Endothelial cell of umbilical vein (primary cell): ENCODE data around the gene KCNMA1. TPM values are rescaled to one million over a fixed set of nuclear protein-coding genes. Genes with fewer than 3 reads are reported as not detected.

ENCODE experiments used
- BruUV-seq: library from RNA; stranded (reverse); fragments of 400-500 nt; replicated peaks from 2 replicates; lab custom pipeline; 2021; lab: Mats Ljungman, UMichigan
- CTCF ChIA-PET: fragments of 300-600, 350-600 bp; sonication (Branson Sonifier 250); formaldehyde crosslinking; loops from one replicate; lab custom pipeline; 2021; ENCODE audit warnings: antibody characterized with exemption, inconsistent platforms; lab: Charles Lee
- POLR2A ChIA-PET: fragments of 300-600, 350-600 bp; sonication (Branson Sonifier 250); formaldehyde crosslinking; loops from one replicate; lab custom pipeline; 2021; ENCODE audit warnings: antibody characterized with exemption, inconsistent platforms; lab: Charles Lee
- DNase-seq: peaks from one replicate; pipeline ENCODE4 v3.0.0-alpha.2; 2011; ENCODE audit warnings: low read depth, low spot score
- FAIRE-seq: peaks from 2 replicates; lab custom pipeline; 2011; peaks lifted over from hg19 to GRCh38; lab: Jason Lieb, UNC
- H2AFZ ChIP-seq: 2 replicates; pipeline ENCODE4 v1.6.0; 2012; ENCODE audit warnings: low read depth, low read length, control low read depth, inconsistent platforms
- H3K27ac ChIP-seq: 2 replicates; pipeline ENCODE4 v1.5.1; 2011; ENCODE audit warnings: low read depth, mild to moderate bottlenecking, control low read depth, low read length, moderate library complexity; ENCODE audit not compliant: insufficient read depth
- H3K27me3 ChIP-seq, 2 experiments: 2 replicates each; pipeline versions ENCODE4 v1.6.0 to v1.6.1; 2011; ENCODE audit warnings: low read length in 2 of 2, mixed read lengths in 1 of 2; ENCODE audit not compliant: control insufficient read depth in 2 of 2, insufficient read depth in 2 of 2
- H3K36me3 ChIP-seq, 2 experiments: 2 replicates in 1 of 2; 3 replicates in 1 of 2; pipeline ENCODE4 v1.5.1; 2011; ENCODE audit warnings: low read length in 2 of 2, mild to moderate bottlenecking in 1 of 2, moderate library complexity in 1 of 2; ENCODE audit not compliant: control insufficient read depth in 2 of 2, insufficient read depth in 2 of 2; ENCODE audit errors: extremely low read depth in 1 of 2
- H3K4me1 ChIP-seq: 3 replicates; pipeline ENCODE4 v1.5.1; 2011; ENCODE audit warnings: mild to moderate bottlenecking, low read length; ENCODE audit not compliant: control insufficient read depth, insufficient read depth; ENCODE audit errors: extremely low read depth
- H3K4me2 ChIP-seq: 2 replicates; pipeline ENCODE4 v1.6.1; 2011; ENCODE audit warnings: low read length, control low read depth, mixed read lengths; ENCODE audit not compliant: insufficient read depth
- H3K4me3 ChIP-seq, 3 experiments: fragments of 200-600 bp in 1 of 3; sonication (generic), shearing (Covaris generic) in 1 of 3; replicated peaks in 1 of 3; 2 replicates each; pipeline ENCODE4 v1.5.1; 2011 to 2016; ENCODE audit warnings: control low read depth in 3 of 3, low read length in 3 of 3, mild to moderate bottlenecking in 2 of 3, inconsistent platforms in 1 of 3, low read depth in 1 of 3, moderate library complexity in 1 of 3; ENCODE audit not compliant: insufficient read depth in 1 of 3
- H3K79me2 ChIP-seq: 2 replicates; pipeline ENCODE4 v1.6.0; 2012; ENCODE audit warnings: low read length, inconsistent platforms; ENCODE audit not compliant: control insufficient read depth, insufficient read depth
- H3K9ac ChIP-seq: replicated peaks from 2 replicates; pipeline ENCODE3; 2011; ENCODE audit warnings: low read length, control low read depth; ENCODE audit not compliant: insufficient read depth; ENCODE audit errors: extremely low read depth
- H3K9me1 ChIP-seq: replicated peaks from 3 replicates; pipeline ENCODE4 v1.6.0; 2011; ENCODE audit warnings: mild to moderate bottlenecking, low read length; ENCODE audit not compliant: control insufficient read depth, insufficient read depth; ENCODE audit errors: extremely low read depth
- H3K9me3 ChIP-seq: replicated peaks from 2 replicates; pipeline ENCODE4 v1.5.1; 2012; ENCODE audit warnings: low read length, inconsistent platforms; ENCODE audit not compliant: control insufficient read depth, insufficient read depth
- H4K20me1 ChIP-seq: replicated peaks from 2 replicates; pipeline ENCODE3; 2011; ENCODE audit warnings: mild to moderate bottlenecking, low read length; ENCODE audit not compliant: control insufficient read depth, insufficient read depth; ENCODE audit errors: extremely low read depth
- EZH2 ChIP-seq: IDR thresholded peaks from 2 replicates; pipeline ENCODE4 v1.6.1; 2012; ENCODE audit warnings: borderline replicate concordance, low read depth, mild to moderate bottlenecking, moderate library complexity, low read length, inconsistent platforms; ENCODE audit not compliant: severe bottlenecking
- FOS ChIP-seq: IDR thresholded peaks from 2 replicates; pipeline ENCODE4 v1.6.1; 2011; ENCODE audit warnings: mild to moderate bottlenecking, low read length, moderate library complexity, borderline replicate concordance; ENCODE audit not compliant: insufficient read depth
- GATA2 ChIP-seq: IDR thresholded peaks from 2 replicates; pipeline ENCODE4 v1.7.0; 2011; ENCODE audit warnings: low read depth, mild to moderate bottlenecking, moderate library complexity, mixed read lengths, low read length; ENCODE audit not compliant: insufficient read length, insufficient read depth
- JUN ChIP-seq: IDR thresholded peaks from 2 replicates; pipeline ENCODE4 v1.6.1; 2011; ENCODE audit warnings: borderline replicate concordance, low read depth; ENCODE audit not compliant: insufficient read length, insufficient read depth
- MYC ChIP-seq: IDR thresholded peaks from one replicate; pipeline ENCODE4 v1.6.1; 2011; ENCODE audit warnings: mild to moderate bottlenecking, low read depth, low read length
- POLR2A ChIP-seq: IDR thresholded peaks from 2 replicates; pipeline ENCODE4 v1.6.1; 2012; ENCODE audit warnings: low read depth, mild to moderate bottlenecking, control low read depth, low read length
- POLR2AphosphoS5 ChIP-seq: IDR thresholded peaks from 2 replicates; pipeline ENCODE4 v1.6.1; 2012; ENCODE audit warnings: low read depth, mild to moderate bottlenecking, control low read depth, low read length, moderate library complexity; ENCODE audit not compliant: insufficient read depth
- dilution Hi-C: fragments of 300-500 bp; cut with MboI; formaldehyde crosslinking; loops from one replicate; pipeline ENCODE4 v1.15.0; 2019; ENCODE audit warnings: low sequenced_read_pairs; ENCODE audit not compliant: extremely low pct_ligation_motif_present
- intact Hi-C: fragments of 100-400 bp; cut with micrococcal nuclease; formaldehyde crosslinking; loops from one replicate; pipeline ENCODE4 v1.10.0; 2022
- polyA plus RNA-seq, 4 experiments: library from polyadenylated mRNA; depleted of rRNA in 3 of 4; stranded (reverse) in 3 of 4; unstranded in 1 of 4; fragments of >200 nt; gene quantifications; 2 replicates each; pipeline versions ENCODE4 v1.2.1 to v1.2.3, GENCODE V29; 2011 to 2012; ENCODE audit warnings: missing spikeins in 1 of 4
- total RNA-seq: library from RNA; stranded (reverse); gene quantifications from 2 replicates; pipeline ENCODE4 v1.2.3, GENCODE V29; 2021
- TF ChIP-seq, protein P1 (sequence below), 2 donors: IDR thresholded peaks; 1 replicate in 1 of 2; 2 replicates in 1 of 2; pipeline ENCODE4 v1.5.1; 2011; ENCODE audit warnings: low read length in 2 of 2, mild to moderate bottlenecking in 2 of 2, moderate library complexity in 2 of 2, control low read depth in 1 of 2, inconsistent platforms in 1 of 2, low read depth in 1 of 2; ENCODE audit not compliant: insufficient read depth in 1 of 2; ENCODE audit errors: extremely low read depth in 1 of 2
- TF ChIP-seq, protein P2 (sequence below): IDR thresholded peaks from 2 replicates; pipeline ENCODE4 v1.6.1; 2011; ENCODE audit not compliant: insufficient read depth, insufficient read length

Gene KCNMA1
- total and polyA plus RNA-seq, 2 donors (not counting 3 experiments of a cell fraction or from before 2014, with no cell fraction given) = 0.10 to 0.82 TPM

DNA sequence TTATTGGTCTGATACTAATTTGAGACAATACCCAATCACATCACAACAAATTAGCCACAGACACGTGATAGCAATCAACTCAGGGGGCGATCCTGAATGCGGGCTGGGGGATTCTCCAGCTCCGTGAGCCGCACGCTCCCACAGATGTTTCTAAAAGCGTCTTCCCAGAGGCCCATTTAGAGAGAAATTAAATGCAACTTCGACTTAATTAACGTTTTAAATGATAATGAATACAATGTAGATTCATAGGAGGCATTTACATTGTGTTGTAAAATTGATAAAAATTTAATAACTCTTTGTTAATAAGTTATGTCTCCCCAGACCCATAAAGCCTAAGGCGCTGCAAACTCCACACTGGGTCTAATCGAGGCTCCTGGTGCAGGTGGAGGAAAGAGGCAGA is 642.6 kb downstream of the KCNMA1 start:
- Histone ChIP-seq H3K27ac (no peak overlapping the region), H4K20me1 (no peaks in the 10 kb centered on the region), H3K36me3 (no peaks in the 10 kb centered on the region), H3K9me1 (no peaks in the 10 kb centered on the region), H3K4me2 (no peak overlapping the region), H2AFZ (no peak overlapping the region), H3K4me3 (no peak overlapping the region), H3K4me1 (no peaks in the 10 kb centered on the region), H3K9ac (no peak overlapping the region), H3K27me3 (no peaks in the 10 kb centered on the region), H3K79me2 (no peaks in the 10 kb centered on the region), H3K9me3 (no peaks in the 10 kb centered on the region)
- intact Hi-C loops (no loop called here), dilution Hi-C loops (no loop called here)
- no peak for FAIRE-seq
- POLR2A ChIA-PET = no interaction called here
- no TSS peak for BruUV-seq
- TF ChIP-seq, protein P1, sequence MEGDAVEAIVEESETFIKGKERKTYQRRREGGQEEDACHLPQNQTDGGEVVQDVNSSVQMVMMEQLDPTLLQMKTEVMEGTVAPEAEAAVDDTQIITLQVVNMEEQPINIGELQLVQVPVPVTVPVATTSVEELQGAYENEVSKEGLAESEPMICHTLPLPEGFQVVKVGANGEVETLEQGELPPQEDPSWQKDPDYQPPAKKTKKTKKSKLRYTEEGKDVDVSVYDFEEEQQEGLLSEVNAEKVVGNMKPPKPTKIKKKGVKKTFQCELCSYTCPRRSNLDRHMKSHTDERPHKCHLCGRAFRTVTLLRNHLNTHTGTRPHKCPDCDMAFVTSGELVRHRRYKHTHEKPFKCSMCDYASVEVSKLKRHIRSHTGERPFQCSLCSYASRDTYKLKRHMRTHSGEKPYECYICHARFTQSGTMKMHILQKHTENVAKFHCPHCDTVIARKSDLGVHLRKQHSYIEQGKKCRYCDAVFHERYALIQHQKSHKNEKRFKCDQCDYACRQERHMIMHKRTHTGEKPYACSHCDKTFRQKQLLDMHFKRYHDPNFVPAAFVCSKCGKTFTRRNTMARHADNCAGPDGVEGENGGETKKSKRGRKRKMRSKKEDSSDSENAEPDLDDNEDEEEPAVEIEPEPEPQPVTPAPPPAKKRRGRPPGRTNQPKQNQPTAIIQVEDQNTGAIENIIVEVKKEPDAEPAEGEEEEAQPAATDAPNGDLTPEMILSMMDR (IDR thresholded peaks at IDR 0.05; ENCODE audit: extremely low read depth in 1 of 2, insufficient read depth in 1 of 2, low read depth in 1 of 2, low read length in 2 of 2) = no peak
- TF ChIP-seq GATA2 = no peak
- TF ChIP-seq JUN = no peak
- TF ChIP-seq MYC = no peak
- no peak for TF ChIP-seq FOS
- TF ChIP-seq, protein P2, sequence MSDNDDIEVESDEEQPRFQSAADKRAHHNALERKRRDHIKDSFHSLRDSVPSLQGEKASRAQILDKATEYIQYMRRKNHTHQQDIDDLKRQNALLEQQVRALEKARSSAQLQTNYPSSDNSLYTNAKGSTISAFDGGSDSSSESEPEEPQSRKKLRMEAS = no peak
- TF ChIP-seq EZH2 = no peak
- no peak for TF ChIP-seq POLR2A
- TF ChIP-seq POLR2AphosphoS5 = no peak
- CTCF ChIA-PET = interaction anchor here (2.9 kb wide), 1 partner anchor 10 kb away, joined by 14 read pairs; no protein-coding TSS in a partner anchor
- DNase-seq = no peak
